GM18909 (cell line): Measurements from ENCODE around the gene ARID4A.
"Not testable (repeated sequence)": the region's sequence is repeated elsewhere in the genome, so short reads cannot be mapped to it uniquely, and the experiment has no call there.

Source experiments
- ATAC-seq: cut with Tn5 transposase; IDR thresholded peaks from one replicate; pipeline ENCODE4 v1.9.1; 2021; ENCODE audit warnings: mild to moderate bottlenecking; ENCODE audit not compliant: unreplicated experiment, poor library complexity

The ARID4A gene

GRCh38 chr14:58298477-58299400 is at the start of gene ARID4A:
TSS of gene ARID4A (plus strand) at chr14:58298555. CDS start at chr14:58299855, 1,300 bp downstream.
- peak; percentile 16 for ATAC-seq

GRCh38 chr14:58249611-58250010 is 48.7 kb upstream of the ARID4A start:
- no peak for ATAC-seq

GRCh38 chr14:58258156-58258555 is 40.2 kb upstream of the ARID4A start:
- ATAC-seq: no peak

- not testable (repeated sequence) for ATAC-seq
Observed at GRCh38 chr14:58262005-58262404, 36.4 kb upstream of the ARID4A start.

- ATAC-seq: no peak
Observed at GRCh38 chr14:58265401-58265800, 33.0 kb upstream of the ARID4A start.

- ATAC-seq: no peak
Observed at GRCh38 chr14:58270628-58271027, 27.7 kb upstream of the ARID4A start.

GRCh38 chr14:58272588-58273372 is 25.6 kb upstream of the ARID4A start:
- no peak for ATAC-seq

- no peak for ATAC-seq
Observed at GRCh38 chr14:58274881-58275280, 23.5 kb upstream of the ARID4A start.

- ATAC-seq: no peak
Observed at GRCh38 chr14:58275527-58276190, 22.7 kb upstream of the ARID4A start.

GRCh38 chr14:58276208-58276607 is 22.1 kb upstream of the ARID4A start:
- no peak for ATAC-seq

- no peak for ATAC-seq
Observed at GRCh38 chr14:58278177-58278576, 20.2 kb upstream of the ARID4A start.

- peak; percentile 58 for ATAC-seq
Observed at GRCh38 chr14:58280954-58281787, 17.2 kb upstream of the ARID4A start.

GRCh38 chr14:58281969-58282368 is 16.4 kb upstream of the ARID4A start:
- ATAC-seq: no peak

GRCh38 chr14:58282925-58283593 is 15.3 kb upstream of the ARID4A start:
- ATAC-seq: no peak

- ATAC-seq: no peak
Observed at GRCh38 chr14:58283730-58284129, 14.6 kb upstream of the ARID4A start.

GRCh38 chr14:58285132-58285531 is 13.2 kb upstream of the ARID4A start:
- no peak for ATAC-seq

GRCh38 chr14:58287607-58288042 is 10.7 kb upstream of the ARID4A start:
- no peak for ATAC-seq

- ATAC-seq: no peak
Observed at GRCh38 chr14:58288106-58288792, 10.1 kb upstream of the ARID4A start.

GRCh38 chr14:58291646-58292045 is 6.7 kb upstream of the ARID4A start:
- ATAC-seq: no peak
